Right cardiac atrium (tissue), 5 donors: Measurements from ENCODE around the gene RETREG1. TPM values are rescaled to one million over a fixed set of nuclear protein-coding genes. Genes with fewer than 3 reads are reported as not detected.

Experiments
- ATAC-seq, 2 donors: fragments of 200-7000 bp; cut with Tn5 transposase; one replicate each; pipeline versions ENCODE4 v1.8.0 to v1.9.1; 2020; ENCODE audit warnings: moderate library complexity in 2 of 2, mild to moderate bottlenecking in 1 of 2
- DNase-seq, 3 donors: peaks; one replicate each; pipeline ENCODE4 v3.0.0-alpha.2; 2020
- H3K27ac ChIP-seq: one replicate; pipeline ENCODE4 v1.5.1; 2013; ENCODE audit warnings: mild to moderate bottlenecking, low read length, control low read depth, moderate library complexity
- H3K27me3 ChIP-seq: one replicate; pipeline ENCODE4 v1.6.1; 2013; ENCODE audit not compliant: control insufficient read depth, insufficient read depth
- H3K4me1 ChIP-seq: one replicate; pipeline ENCODE4 v1.6.1; 2013; ENCODE audit warnings: low read length; ENCODE audit not compliant: control insufficient read depth, insufficient read depth
- H3K4me3 ChIP-seq: one replicate; pipeline ENCODE4 v1.5.1; 2013; ENCODE audit warnings: low read length, control low read depth
- H3K9me3 ChIP-seq: one replicate; pipeline ENCODE4 v1.6.1; 2013; ENCODE audit warnings: low read length; ENCODE audit not compliant: control insufficient read depth
- WGBS: extraction: QIAGEN DNeasy Blood & Tissue Kit; methylation state at CpG from one replicate; pipeline ENCODE4 v1.1.7; 2013; 5-methylcytosine and 5-hydroxymethylcytosine counted together
- intact Hi-C, 4 donors: fragments of 100-400 bp; cut with DNase I; formaldehyde crosslinking; loops; one replicate each; pipeline versions ENCODE4 v1.11.0 to v1.14.0; 2022 to 2023
- polyA plus RNA-seq: library from polyadenylated mRNA; stranded (reverse); fragments of 200-250 nt; gene quantifications from one replicate; pipeline ENCODE4 v1.2.3, GENCODE V29; 2013
- total RNA-seq, 4 donors: library from RNA; stranded (reverse); fragmentation: NEBNext Ultra II Directional; extraction: Animal tissue kit (Norgen Biotek cat#: 25700); gene quantifications; one replicate each; pipeline ENCODE4 v1.2.1, GENCODE V29; 2021
- donor health status: healthy with polysubstance abuse.
- donor health status: DM: no; HTN: yes; CAD: no.
- donor health status: DM: no; HTN: no; CAD: no.
- donor health status: DM: no; HTN: yes; CAD: no; lungs with severe emphysema.
- donor health status: DM: yes; HTN: yes; CAD: no.

RETREG1 gene
- total and polyA plus RNA-seq, 5 donors, result 114 to 209 (median 148) TPM

DNA sequence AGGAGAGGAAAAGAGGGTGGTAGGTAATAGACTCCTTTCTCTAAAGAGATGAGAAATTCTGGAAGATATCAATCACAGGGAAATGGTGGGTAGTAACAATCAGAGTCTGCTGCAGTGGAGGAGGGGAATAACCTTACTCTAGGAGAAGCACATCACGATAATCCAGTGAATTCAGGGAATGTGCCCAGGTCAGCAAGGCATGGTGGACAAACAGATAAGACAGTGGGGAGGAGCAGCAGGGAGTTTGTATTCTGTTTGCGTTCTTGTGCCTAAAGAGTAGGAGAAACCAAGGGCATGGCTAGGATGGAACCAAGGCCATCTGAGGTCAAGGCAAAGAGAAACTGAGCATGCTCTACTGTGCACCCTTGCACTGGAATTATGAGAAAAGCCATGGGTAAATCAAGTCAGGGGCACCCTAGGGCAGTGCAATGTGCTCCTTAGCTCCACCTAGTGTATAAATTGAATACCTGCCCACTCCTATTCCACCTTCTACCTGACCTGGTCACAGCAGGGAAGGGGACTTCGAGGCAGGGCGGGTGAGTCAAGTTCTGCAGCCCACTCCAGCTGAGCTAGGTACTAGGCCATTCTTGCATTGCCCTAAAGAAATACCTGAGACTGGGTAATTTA is 31.6 kb downstream of the RETREG1 start:
- Histone ChIP-seq H3K4me3 (no peak overlapping the region), H3K9me3 (peaks cover 2% of the 10 kb centered on the region), H3K27ac (peak overlapping the region; percentile 6), H3K27me3 (no peaks in the 10 kb centered on the region), H3K4me1 (peaks cover 6% of the 10 kb centered on the region)
- intact Hi-C loops, result no loop called here
- 69% methylated on average over 4 of the region's 4 CpGs for WGBS
- ATAC-seq (no peak), DNase-seq (no peak)

DNA sequence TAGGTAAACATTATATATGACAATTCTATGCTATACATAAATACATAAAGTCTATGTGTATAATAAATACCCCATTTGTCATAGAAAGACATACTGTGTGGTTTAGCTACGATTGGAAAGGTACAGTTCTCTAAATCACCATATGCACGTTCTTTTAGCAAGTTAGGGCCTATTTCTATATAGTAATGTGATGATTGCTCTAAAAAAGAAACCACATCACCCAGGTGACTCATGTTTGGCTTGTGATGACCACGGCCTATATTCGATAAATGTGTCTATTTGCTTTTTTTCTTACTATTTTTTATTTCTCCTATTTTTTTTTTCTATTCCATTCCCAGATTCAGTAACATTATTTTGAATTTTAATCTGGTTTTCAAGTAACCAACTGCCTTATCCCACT is 34.7 kb downstream of the RETREG1 start:
- Histone ChIP-seq H3K4me3 (no peak overlapping the region), H3K27me3 (no peaks in the 10 kb centered on the region), H3K27ac (no peak overlapping the region), H3K9me3 (peaks cover 2% of the 10 kb centered on the region), H3K4me1 (peaks cover 6% of the 10 kb centered on the region)
- intact Hi-C loops, result no loop called here
- ATAC-seq, result no peak
- no peak for DNase-seq
- 75% methylated on average over 4 of the region's 4 CpGs for WGBS

- peak overlapping the region; percentile 32 for H3K27ac ChIP-seq
- no peak for DNase-seq
- H3K4me1 ChIP-seq, result peaks cover 6% of the 10 kb centered on the region
- WGBS, result 70% methylated on average over 6 of the region's 6 CpGs
- H3K4me3 ChIP-seq, result no peak overlapping the region
- ATAC-seq, result peak; percentile 20 to 37
- H3K27me3 ChIP-seq, result no peaks in the 10 kb centered on the region
- H3K9me3 ChIP-seq, result peaks cover 2% of the 10 kb centered on the region
- intact Hi-C loops, result no loop called here
These were observed 36.4 kb downstream of the RETREG1 start for GRCh38 chr5:16580382-16580781.

GRCh38 chr5:16579142-16579847 is 37.5 kb downstream of the RETREG1 start:
- no peak overlapping the region for H3K4me3 ChIP-seq
- H3K4me1 ChIP-seq, result peaks cover 3% of the 10 kb centered on the region
- no peak for ATAC-seq
- H3K27ac ChIP-seq, result peak overlapping the region; percentile 20
- peaks cover 4% of the 10 kb centered on the region for H3K9me3 ChIP-seq
- intact Hi-C loops, result no loop called here
- H3K27me3 ChIP-seq, result no peaks in the 10 kb centered on the region
- WGBS, result 60% methylated on average over 6 of the region's 6 CpGs
- DNase-seq, result peak; percentile 52 to 80 (median 63)

DNA sequence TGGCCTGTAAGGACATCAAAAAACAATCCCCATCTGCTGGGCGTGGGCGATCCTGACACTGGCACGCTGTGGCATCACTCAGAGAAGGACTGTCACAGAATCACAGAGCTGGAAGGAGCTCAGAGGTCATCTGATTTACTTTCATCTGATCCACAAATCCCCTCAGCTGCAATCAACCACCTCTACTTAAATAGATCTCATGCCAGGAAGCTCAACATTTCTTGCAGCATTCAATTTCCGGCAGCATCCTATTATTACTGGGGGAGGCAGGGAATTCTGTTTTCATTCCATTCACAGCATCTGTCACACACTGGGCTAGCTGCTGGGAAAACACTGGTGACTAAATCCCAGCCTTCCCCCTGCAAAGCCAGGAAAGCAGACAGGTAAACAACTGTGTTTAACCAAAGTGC is 38.3 kb downstream of the RETREG1 start:
- peak overlapping the region; percentile 20 for H3K27ac ChIP-seq
- H3K9me3 ChIP-seq, result peaks cover 4% of the 10 kb centered on the region
- ATAC-seq (no peak), DNase-seq (no peak)
- intact Hi-C loops, result no loop called here
- 84% methylated on average over 4 of the region's 4 CpGs for WGBS
- no peaks in the 10 kb centered on the region for H3K27me3 ChIP-seq
- H3K4me3 ChIP-seq, result no peak overlapping the region
- peaks cover 3% of the 10 kb centered on the region for H3K4me1 ChIP-seq

DNA sequence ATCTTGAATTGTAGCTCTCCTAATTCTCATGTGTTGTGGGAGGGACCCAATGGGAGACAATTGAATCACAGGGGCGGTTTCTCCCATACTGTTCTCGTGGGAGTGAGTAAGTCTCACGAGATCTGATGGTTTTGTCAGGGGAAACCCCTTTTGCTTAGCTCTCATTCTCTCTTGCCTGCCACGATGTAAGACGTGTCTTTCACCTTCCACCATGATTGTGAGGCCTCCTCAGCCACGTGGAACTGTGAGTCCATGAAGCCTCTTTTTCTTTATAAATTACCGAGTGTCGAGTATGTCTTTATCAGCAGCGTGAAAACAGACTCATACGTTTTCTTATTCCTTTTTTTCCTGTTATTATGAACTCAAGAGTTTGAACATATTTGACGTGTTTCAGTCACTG is 39.1 kb downstream of the RETREG1 start:
- ATAC-seq (no peak), DNase-seq (no peak)
- intact Hi-C loops, result no loop called here
- H3K4me1 ChIP-seq, result peaks cover 3% of the 10 kb centered on the region
- WGBS, result 87% methylated on average over 11 of the region's 11 CpGs
- H3K4me3 ChIP-seq, result no peak overlapping the region
- no peak overlapping the region for H3K27ac ChIP-seq
- H3K9me3 ChIP-seq, result peaks cover 2% of the 10 kb centered on the region
- no peaks in the 10 kb centered on the region for H3K27me3 ChIP-seq

DNA sequence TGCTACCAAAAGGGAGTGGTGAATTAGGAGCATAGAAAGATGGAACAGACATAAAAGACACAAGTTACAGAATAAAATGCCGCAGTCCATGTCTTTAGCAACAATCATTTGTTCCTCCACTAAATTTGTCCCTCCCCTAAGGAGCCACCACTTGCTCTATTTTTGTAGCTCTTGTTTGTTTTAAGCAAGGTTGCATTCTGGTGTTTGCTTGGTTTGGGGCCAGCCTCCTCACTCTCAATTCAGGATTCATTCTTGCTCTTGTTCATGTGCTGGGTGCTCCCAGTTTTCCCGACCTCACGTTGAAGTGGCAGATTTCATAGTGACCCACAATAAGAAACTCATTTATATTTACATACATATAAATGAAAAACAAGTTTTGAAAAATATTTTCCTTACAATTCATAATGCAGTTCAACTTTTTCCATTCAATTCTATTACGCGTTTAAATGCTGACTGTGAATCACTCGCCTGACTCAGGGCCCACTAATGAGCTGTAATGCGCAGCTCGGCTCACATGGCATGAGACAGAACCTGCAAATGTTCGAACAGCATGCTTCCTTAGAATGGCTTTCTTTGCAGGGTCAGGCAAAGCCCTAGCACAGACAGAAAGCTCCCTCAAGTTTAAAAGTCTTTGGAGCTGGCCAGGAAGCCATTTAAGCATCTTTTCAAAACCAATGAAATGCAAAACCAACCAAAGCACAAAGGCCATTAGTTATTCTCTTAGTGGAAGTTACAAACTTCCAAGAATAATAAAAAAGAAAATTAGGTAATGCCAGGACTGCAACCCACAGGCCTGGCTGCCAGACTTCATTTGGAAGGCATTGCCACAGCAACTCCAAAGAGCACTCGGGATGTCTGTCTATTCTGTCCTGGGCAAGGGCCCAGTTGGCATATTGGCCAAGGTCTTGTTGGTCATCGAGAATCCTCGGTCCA is 41.7 kb downstream of the RETREG1 start:
- Histone ChIP-seq H3K4me3 (no peak overlapping the region), H3K27me3 (no peaks in the 10 kb centered on the region), H3K27ac (peak overlapping the region; percentile 81), H3K4me1 (no peaks in the 10 kb centered on the region), H3K9me3 (peaks cover 2% of the 10 kb centered on the region)
- DNase-seq, result peak in 2 of 3 donors; percentile 46 to 64
- intact Hi-C loops, result no loop called here
- peak; percentile 39 to 73 for ATAC-seq
- 64% methylated on average over 12 of the region's 12 CpGs for WGBS

GRCh38 chr5:16573401-16573800 is 43.4 kb downstream of the RETREG1 start:
- WGBS, result 84% methylated on average over 2 of the region's 2 CpGs
- no peak for DNase-seq
- intact Hi-C loops, result no loop called here
- Histone ChIP-seq H3K27ac (no peak overlapping the region), H3K27me3 (no peaks in the 10 kb centered on the region), H3K4me3 (no peak overlapping the region), H3K4me1 (no peaks in the 10 kb centered on the region), H3K9me3 (peaks cover 2% of the 10 kb centered on the region)
- no peak for ATAC-seq

- no peak for ATAC-seq
- H3K27ac ChIP-seq, result no peak overlapping the region
- H3K9me3 ChIP-seq, result peaks cover 2% of the 10 kb centered on the region
- no peak for DNase-seq
- no peak overlapping the region for H3K4me3 ChIP-seq
- H3K4me1 ChIP-seq, result no peaks in the 10 kb centered on the region
- H3K27me3 ChIP-seq, result no peaks in the 10 kb centered on the region
- intact Hi-C loops, result no loop called here
- 92% methylated on average over 19 of the region's 19 CpGs for WGBS
These were observed 44.3 kb downstream of the RETREG1 start for GRCh38 chr5:16572289-16573015.

DNA sequence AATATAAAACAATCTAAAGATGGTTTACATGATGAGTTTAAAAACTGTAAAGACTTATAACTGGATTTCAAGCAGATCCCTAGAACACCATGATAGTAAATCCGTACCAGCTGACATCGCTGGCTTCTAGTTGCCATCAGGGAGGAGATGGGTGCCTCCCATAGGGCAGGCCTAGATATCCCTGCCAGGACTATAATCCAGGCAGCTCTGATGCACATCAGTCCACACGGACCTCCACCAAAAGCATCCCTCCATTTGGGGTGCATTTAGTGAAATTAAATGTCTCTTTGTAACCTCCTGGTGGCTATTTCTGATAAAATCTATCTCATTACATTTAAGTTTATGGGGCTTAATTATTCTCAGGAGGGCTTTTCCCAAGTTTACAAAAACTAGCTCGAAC is 45.8 kb downstream of the RETREG1 start:
- ATAC-seq, result no peak
- no peaks in the 10 kb centered on the region for H3K27me3 ChIP-seq
- DNase-seq, result no peak
- H3K4me1 ChIP-seq, result no peaks in the 10 kb centered on the region
- H3K9me3 ChIP-seq, result peaks cover 2% of the 10 kb centered on the region
- intact Hi-C loops, result no loop called here
- WGBS, result 74% methylated on average over 4 of the region's 4 CpGs
- H3K4me3 ChIP-seq, result no peak overlapping the region
- no peak overlapping the region for H3K27ac ChIP-seq
